ENCODE data around the gene CEP131.

DNA sequence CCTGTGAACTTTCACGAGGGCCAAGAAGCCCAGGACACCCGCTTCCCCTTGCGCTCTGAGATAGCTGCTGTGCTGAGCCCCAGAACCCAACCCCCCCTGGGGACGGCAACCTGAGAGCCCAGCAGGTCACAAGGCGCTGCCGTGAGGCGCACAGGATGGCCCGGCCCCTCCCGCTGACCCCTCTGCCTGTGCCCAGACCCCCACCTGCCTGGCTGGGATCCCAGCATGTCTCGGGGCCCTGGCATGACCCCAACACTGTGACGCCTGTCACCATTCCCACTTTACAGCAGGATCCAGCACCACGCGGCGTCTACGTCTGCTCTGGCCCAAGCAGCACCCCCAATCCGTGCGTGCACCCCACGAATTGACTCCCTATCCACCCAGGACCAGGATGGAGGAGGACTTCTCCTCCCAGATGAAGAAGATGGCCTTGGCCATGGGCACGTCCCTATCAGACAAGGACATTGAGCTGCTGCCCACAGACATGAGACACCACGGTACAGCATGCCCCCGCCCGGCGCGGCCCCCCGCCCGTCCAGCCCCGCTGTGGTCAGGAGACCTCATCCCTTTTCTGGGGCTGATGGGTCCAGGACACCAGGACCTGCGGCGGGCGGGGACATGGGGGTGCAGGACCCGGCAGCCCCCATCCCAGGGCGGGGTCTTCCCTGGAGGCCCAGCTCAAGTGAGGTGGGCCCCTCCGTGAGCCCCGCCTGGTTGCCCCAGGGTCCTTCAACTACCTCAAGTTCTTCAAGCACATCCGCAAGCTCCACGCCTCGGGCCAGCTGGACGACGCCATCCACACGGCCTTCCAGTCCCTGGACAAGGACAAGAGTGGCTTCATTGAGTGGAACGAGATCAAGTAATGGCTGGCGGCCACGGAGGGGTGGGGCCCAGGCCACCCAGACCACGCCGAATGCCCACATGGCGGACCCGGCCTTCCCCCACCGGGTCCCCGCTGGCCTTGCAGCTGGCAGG is 41.6 kb downstream of the CEP131 start:
- TF ChIP-seq, protein P1, sequence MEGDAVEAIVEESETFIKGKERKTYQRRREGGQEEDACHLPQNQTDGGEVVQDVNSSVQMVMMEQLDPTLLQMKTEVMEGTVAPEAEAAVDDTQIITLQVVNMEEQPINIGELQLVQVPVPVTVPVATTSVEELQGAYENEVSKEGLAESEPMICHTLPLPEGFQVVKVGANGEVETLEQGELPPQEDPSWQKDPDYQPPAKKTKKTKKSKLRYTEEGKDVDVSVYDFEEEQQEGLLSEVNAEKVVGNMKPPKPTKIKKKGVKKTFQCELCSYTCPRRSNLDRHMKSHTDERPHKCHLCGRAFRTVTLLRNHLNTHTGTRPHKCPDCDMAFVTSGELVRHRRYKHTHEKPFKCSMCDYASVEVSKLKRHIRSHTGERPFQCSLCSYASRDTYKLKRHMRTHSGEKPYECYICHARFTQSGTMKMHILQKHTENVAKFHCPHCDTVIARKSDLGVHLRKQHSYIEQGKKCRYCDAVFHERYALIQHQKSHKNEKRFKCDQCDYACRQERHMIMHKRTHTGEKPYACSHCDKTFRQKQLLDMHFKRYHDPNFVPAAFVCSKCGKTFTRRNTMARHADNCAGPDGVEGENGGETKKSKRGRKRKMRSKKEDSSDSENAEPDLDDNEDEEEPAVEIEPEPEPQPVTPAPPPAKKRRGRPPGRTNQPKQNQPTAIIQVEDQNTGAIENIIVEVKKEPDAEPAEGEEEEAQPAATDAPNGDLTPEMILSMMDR (IDR thresholded peaks at IDR 0.05): no peak
- TF ChIP-seq EP300 (IDR thresholded peaks at IDR 0.05) (no peak), POLR2AphosphoS5 (IDR thresholded peaks at IDR 0.05) (no peak)
